Measurements from ENCODE around the gene IZUMO4.

DNA sequence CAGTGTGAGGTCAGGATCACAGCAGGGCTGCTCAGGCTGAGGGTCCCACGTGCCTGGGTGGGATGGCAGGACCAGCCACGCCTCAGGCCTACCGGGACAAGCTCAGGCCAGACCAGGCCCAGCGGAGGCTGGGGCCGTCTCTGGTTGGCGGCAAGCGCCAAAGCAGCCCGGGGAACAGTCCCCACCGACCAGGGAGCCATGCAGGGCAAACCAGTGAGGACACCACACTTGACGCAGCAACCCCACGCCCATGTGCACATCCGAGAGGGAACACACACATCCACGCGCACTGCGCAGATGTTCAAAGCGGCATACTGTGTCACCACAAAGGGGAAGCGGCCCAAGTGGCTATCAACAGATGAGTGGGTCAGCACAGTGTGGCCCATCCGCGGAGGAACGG, 15.2 kb downstream of the IZUMO4 start:
- TF ChIP-seq, protein P1, sequence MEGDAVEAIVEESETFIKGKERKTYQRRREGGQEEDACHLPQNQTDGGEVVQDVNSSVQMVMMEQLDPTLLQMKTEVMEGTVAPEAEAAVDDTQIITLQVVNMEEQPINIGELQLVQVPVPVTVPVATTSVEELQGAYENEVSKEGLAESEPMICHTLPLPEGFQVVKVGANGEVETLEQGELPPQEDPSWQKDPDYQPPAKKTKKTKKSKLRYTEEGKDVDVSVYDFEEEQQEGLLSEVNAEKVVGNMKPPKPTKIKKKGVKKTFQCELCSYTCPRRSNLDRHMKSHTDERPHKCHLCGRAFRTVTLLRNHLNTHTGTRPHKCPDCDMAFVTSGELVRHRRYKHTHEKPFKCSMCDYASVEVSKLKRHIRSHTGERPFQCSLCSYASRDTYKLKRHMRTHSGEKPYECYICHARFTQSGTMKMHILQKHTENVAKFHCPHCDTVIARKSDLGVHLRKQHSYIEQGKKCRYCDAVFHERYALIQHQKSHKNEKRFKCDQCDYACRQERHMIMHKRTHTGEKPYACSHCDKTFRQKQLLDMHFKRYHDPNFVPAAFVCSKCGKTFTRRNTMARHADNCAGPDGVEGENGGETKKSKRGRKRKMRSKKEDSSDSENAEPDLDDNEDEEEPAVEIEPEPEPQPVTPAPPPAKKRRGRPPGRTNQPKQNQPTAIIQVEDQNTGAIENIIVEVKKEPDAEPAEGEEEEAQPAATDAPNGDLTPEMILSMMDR (IDR thresholded peaks at IDR 0.05) = no peak
- TF ChIP-seq EP300 (IDR thresholded peaks at IDR 0.05) = no peak
